Subcutaneous abdominal adipose tissue (tissue), 5 donors: ENCODE data around the gene MYO16.

Experiments used
- H3K27ac ChIP-seq: one replicate; pipeline ENCODE4 v1.7.0; 2013; ENCODE audit warnings: low read depth, mild to moderate bottlenecking, inconsistent platforms, low read length, moderate library complexity
- H3K27me3 ChIP-seq, 5 donors: one replicate each; pipeline ENCODE4 v1.7.0; 2013; ENCODE audit warnings: low read length in 5 of 5, inconsistent platforms in 1 of 5; ENCODE audit not compliant: control insufficient read depth in 5 of 5, insufficient read depth in 4 of 5
- H3K36me3 ChIP-seq, 5 donors: one replicate each; pipeline ENCODE4 v1.7.0; 2013; ENCODE audit warnings: low read length in 5 of 5; ENCODE audit not compliant: control insufficient read depth in 5 of 5, insufficient read depth in 5 of 5
- H3K4me1 ChIP-seq, 5 donors: one replicate each; pipeline ENCODE4 v1.7.0; 2013; ENCODE audit warnings: low read length in 5 of 5, mild to moderate bottlenecking in 3 of 5, moderate library complexity in 1 of 5; ENCODE audit not compliant: control insufficient read depth in 5 of 5, insufficient read depth in 5 of 5
- H3K4me3 ChIP-seq, 5 donors: one replicate each; pipeline ENCODE4 v1.7.0; 2013; ENCODE audit warnings: low read length in 5 of 5, low read depth in 1 of 5
- H3K9ac ChIP-seq, 5 donors: one replicate each; pipeline ENCODE4 v1.7.0; 2013; ENCODE audit warnings: low read length in 5 of 5, mild to moderate bottlenecking in 4 of 5, moderate library complexity in 3 of 5
- H3K9me3 ChIP-seq, 5 donors: one replicate each; pipeline ENCODE4 v1.7.0; 2013; ENCODE audit warnings: low read length in 5 of 5; ENCODE audit not compliant: control insufficient read depth in 5 of 5
- donor health status: healthy.
- donor health status: healthy.
- donor health status: healthy.
- donor health status: healthy.
- donor health status: healthy.

The MYO16 gene

GRCh38 chr13:108711386-108711785 lies 82.0 kb downstream of the MYO16 start:
- Histone ChIP-seq H3K27ac (no peak overlapping the region), H3K9me3 (no peaks in the 10 kb centered on the region), H3K4me3 (no peak overlapping the region), H3K36me3 (no peaks in the 10 kb centered on the region), H3K9ac (no peak overlapping the region), H3K4me1 (no peaks in the 10 kb centered on the region), H3K27me3 (no peaks in the 10 kb centered on the region)

- Histone ChIP-seq H3K4me1 (no peaks in the 10 kb centered on the region), H3K36me3 (no peaks in the 10 kb centered on the region), H3K9me3 (no peaks in the 10 kb centered on the region), H3K4me3 (no peak overlapping the region), H3K27ac (no peak overlapping the region), H3K27me3 (no peaks in the 10 kb centered on the region), H3K9ac (no peak overlapping the region)
Measured at GRCh38 chr13:108725471-108725870, 96.1 kb downstream of the MYO16 start.

GRCh38 chr13:108728370-108728769 lies 99.0 kb downstream of the MYO16 start:
- no peaks in the 10 kb centered on the region for H3K36me3 ChIP-seq
- H3K9ac ChIP-seq = no peak overlapping the region
- H3K27me3 ChIP-seq = no peaks in the 10 kb centered on the region
- no peaks in the 10 kb centered on the region for H3K4me1 ChIP-seq
- H3K9me3 ChIP-seq = no peaks in the 10 kb centered on the region
- no peak overlapping the region for H3K27ac ChIP-seq
- H3K4me3 ChIP-seq = no peak overlapping the region

GRCh38 chr13:108733022-108733560 lies 103.7 kb downstream of the MYO16 start:
- Histone ChIP-seq H3K9ac (no peak overlapping the region), H3K27ac (no peak overlapping the region), H3K27me3 (no peaks in the 10 kb centered on the region)

GRCh38 chr13:108734676-108735075 lies 105.3 kb downstream of the MYO16 start:
- H3K4me3 ChIP-seq = no peak overlapping the region

More at GRCh38 chr13:108733022-108733560, 103.7 kb downstream of the MYO16 start:
- Histone ChIP-seq H3K36me3 (no peaks in the 10 kb centered on the region), H3K4me1 (no peaks in the 10 kb centered on the region), H3K9me3 (no peaks in the 10 kb centered on the region), H3K4me3 (no peak overlapping the region)

GRCh38 chr13:108741930-108742329 lies 112.5 kb downstream of the MYO16 start:
- Histone ChIP-seq H3K27me3 (no peaks in the 10 kb centered on the region), H3K36me3 (no peaks in the 10 kb centered on the region), H3K4me1 (peaks cover 0 to 4% (median 0%) of the 10 kb centered on the region in 5 donors), H3K4me3 (no peak overlapping the region), H3K9me3 (no peaks in the 10 kb centered on the region), H3K27ac (no peak overlapping the region), H3K9ac (no peak overlapping the region)

More at GRCh38 chr13:108734676-108735075, 105.3 kb downstream of the MYO16 start:
- Histone ChIP-seq H3K9me3 (no peaks in the 10 kb centered on the region), H3K27me3 (no peaks in the 10 kb centered on the region), H3K27ac (no peak overlapping the region), H3K36me3 (no peaks in the 10 kb centered on the region), H3K9ac (no peak overlapping the region), H3K4me1 (no peaks in the 10 kb centered on the region)

GRCh38 chr13:108742701-108743451 lies 113.5 kb downstream of the MYO16 start:
- Histone ChIP-seq H3K27ac (no peak overlapping the region), H3K9ac (no peak overlapping the region), H3K4me3 (no peak overlapping the region), H3K27me3 (no peaks in the 10 kb centered on the region), H3K9me3 (no peaks in the 10 kb centered on the region), H3K36me3 (no peaks in the 10 kb centered on the region), H3K4me1 (peaks cover 0 to 4% (median 0%) of the 10 kb centered on the region in 5 donors)

GRCh38 chr13:108743522-108743921 lies 114.1 kb downstream of the MYO16 start:
- Histone ChIP-seq H3K9ac (no peak overlapping the region), H3K36me3 (no peaks in the 10 kb centered on the region), H3K27me3 (no peaks in the 10 kb centered on the region), H3K9me3 (no peaks in the 10 kb centered on the region), H3K4me3 (no peak overlapping the region), H3K27ac (no peak overlapping the region), H3K4me1 (peaks cover 0 to 4% (median 0%) of the 10 kb centered on the region in 5 donors)

- H3K4me1 ChIP-seq = no peaks in the 10 kb centered on the region
- no peak overlapping the region for H3K4me3 ChIP-seq
- H3K27ac ChIP-seq = no peak overlapping the region
- no peak overlapping the region for H3K9ac ChIP-seq
- H3K36me3 ChIP-seq = no peaks in the 10 kb centered on the region
- H3K27me3 ChIP-seq = no peaks in the 10 kb centered on the region
- no peaks in the 10 kb centered on the region for H3K9me3 ChIP-seq
Measured at GRCh38 chr13:108747843-108748242, 118.4 kb downstream of the MYO16 start.

- Histone ChIP-seq H3K36me3 (no peaks in the 10 kb centered on the region), H3K4me3 (no peak overlapping the region), H3K9ac (no peak overlapping the region), H3K4me1 (peaks cover 0 to 4% (median 0%) of the 10 kb centered on the region in 5 donors), H3K27me3 (no peaks in the 10 kb centered on the region), H3K27ac (no peak overlapping the region), H3K9me3 (peaks cover 0 to 2% (median 0%) of the 10 kb centered on the region in 5 donors)
Measured at GRCh38 chr13:108752276-108752675, 122.9 kb downstream of the MYO16 start.
